OCI-LY7 (cell line): ENCODE measurements around the gene ALK.

Source experiments
- CTCF ChIP-seq: fragments of 200-600 bp; sonication (generic); conservative IDR thresholded peaks from 2 replicates; pipeline ENCODE4 v1.5.1; 2014; ENCODE audit warnings: mild to moderate bottlenecking, antibody characterized with exemption, low read length, moderate library complexity, mixed read lengths
- EZH2phosphoT487 ChIP-seq: fragments of 200-600 bp; sonication (generic); IDR thresholded peaks from 2 replicates; pipeline ENCODE4 v1.6.1; 2018; ENCODE audit warnings: low read depth, borderline replicate concordance, mild to moderate bottlenecking, mixed run types, antibody characterized with exemption, low read length, moderate library complexity, mixed read lengths

DNA sequence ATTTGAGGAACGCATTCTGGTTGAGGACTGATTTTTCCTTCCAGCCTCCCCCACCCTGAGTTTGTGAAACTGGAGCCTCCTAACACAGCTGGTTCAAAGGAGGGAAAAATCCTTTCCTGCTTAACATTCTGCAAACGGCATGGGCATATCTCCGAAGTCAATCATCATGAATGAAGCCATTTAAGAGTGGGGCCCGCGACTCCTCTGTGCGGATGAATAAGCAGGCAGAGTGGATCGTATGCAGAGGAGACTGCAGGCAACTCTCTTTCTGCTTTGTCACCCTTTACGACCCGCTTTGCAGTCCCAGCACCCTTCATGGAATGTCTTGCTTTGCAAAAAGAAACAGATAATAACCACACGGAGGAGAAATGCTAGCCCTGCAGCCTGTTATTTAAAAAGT lies 500.9 kb downstream of the ALK start:
- TF ChIP-seq CTCF (no peak), EZH2phosphoT487 (no peak)
